T-helper 2 cell treated with Interferon-gamma antibody and Interleukin-4, amounts not matched to agents 5 μg/mL and 100 μg/mL, for 36 hours (primary cell): ENCODE results near the gene XKR7.
A peak's percentile ranks its signal among the peaks of the same experiment; 100 is the strongest.
"Not testable (repeated sequence)": the region's sequence is repeated elsewhere in the genome, so short reads cannot be mapped to it uniquely, and the experiment has no call there.

ENCODE experiments used
- DNase-seq: peaks from one replicate; pipeline ENCODE4 v3.0.0; 2021; ENCODE audit warnings: low spot score
- H3K27ac Mint-ChIP-seq: one replicate; pipeline ENCODE4 v1.8.0; 2021; ENCODE audit warnings: mild to moderate bottlenecking, mixed read lengths
- H3K27me3 Mint-ChIP-seq: one replicate; pipeline ENCODE4 v1.8.0; 2021; ENCODE audit warnings: low read depth, mixed read lengths
- H3K36me3 Mint-ChIP-seq: one replicate; pipeline ENCODE4 v1.8.0; 2021; ENCODE audit warnings: low read depth, mixed read lengths
- H3K4me1 Mint-ChIP-seq: one replicate; pipeline ENCODE4 v1.8.0; 2021; ENCODE audit warnings: low read depth, mixed read lengths
- H3K4me3 Mint-ChIP-seq: one replicate; pipeline ENCODE4 v1.8.0; 2022; ENCODE audit warnings: mild to moderate bottlenecking, moderate library complexity, mixed read lengths
- H3K9me3 Mint-ChIP-seq: one replicate; pipeline ENCODE4 v1.8.0; 2021; ENCODE audit warnings: mixed read lengths

Gene XKR7

GRCh38 chr20:31967830-31968249, at the start of gene XKR7:
Gene XKR7, plus strand, starts transcription at chr20:31968151. Its CDS starts 25 bp downstream, at chr20:31968176.
- Mint-ChIP-seq H3K36me3 (no peaks in the 10 kb centered on the region), H3K27me3 (peaks cover 23% of the 10 kb centered on the region), H3K9me3 (no peaks in the 10 kb centered on the region), H3K27ac (no peak within 1 kb of the TSS), H3K4me1 (peaks cover 2% of the 10 kb centered on the region), H3K4me3 (peak within 1 kb of the TSS; percentile 88)
- DNase-seq: peak; percentile 8

GRCh38 chr20:31918466-31919105, 49.4 kb upstream of the XKR7 start:
- H3K36me3 Mint-ChIP-seq: no peaks in the 10 kb centered on the region
- H3K27me3 Mint-ChIP-seq: peaks cover 14% of the 10 kb centered on the region
- DNase-seq: no peak
- H3K4me3 Mint-ChIP-seq: no peak overlapping the region
- H3K4me1 Mint-ChIP-seq: no peaks in the 10 kb centered on the region
- H3K9me3 Mint-ChIP-seq: no peaks in the 10 kb centered on the region
- H3K27ac Mint-ChIP-seq: no peak overlapping the region

GRCh38 chr20:31919410-31920155, 48.4 kb upstream of the XKR7 start:
- Mint-ChIP-seq H3K9me3 (no peaks in the 10 kb centered on the region), H3K27ac (no peak overlapping the region)

GRCh38 chr20:31920275-31920855, 47.6 kb upstream of the XKR7 start:
- no peaks in the 10 kb centered on the region for H3K4me1 Mint-ChIP-seq
- no peak overlapping the region for H3K27ac Mint-ChIP-seq
- H3K27me3 Mint-ChIP-seq: peaks cover 14% of the 10 kb centered on the region
- no peak overlapping the region for H3K4me3 Mint-ChIP-seq
- DNase-seq: no peak
- no peaks in the 10 kb centered on the region for H3K36me3 Mint-ChIP-seq
- H3K9me3 Mint-ChIP-seq: no peaks in the 10 kb centered on the region

More at GRCh38 chr20:31919410-31920155, 48.4 kb upstream of the XKR7 start:
- Mint-ChIP-seq H3K27me3 (peaks cover 14% of the 10 kb centered on the region), H3K4me1 (no peaks in the 10 kb centered on the region), H3K4me3 (no peak overlapping the region), H3K36me3 (no peaks in the 10 kb centered on the region)
- DNase-seq: no peak

GRCh38 chr20:31921480-31921879, 46.5 kb upstream of the XKR7 start:
- not testable (repeated sequence) for H3K36me3 Mint-ChIP-seq, H3K27ac Mint-ChIP-seq, H3K4me3 Mint-ChIP-seq, H3K9me3 Mint-ChIP-seq, H3K4me1 Mint-ChIP-seq, DNase-seq
- peaks cover 14% of the 10 kb centered on the region for H3K27me3 Mint-ChIP-seq

- H3K27ac Mint-ChIP-seq: no peak overlapping the region
- peaks cover 12% of the 10 kb centered on the region for H3K27me3 Mint-ChIP-seq
- no peaks in the 10 kb centered on the region for H3K4me1 Mint-ChIP-seq
- H3K36me3 Mint-ChIP-seq: no peaks in the 10 kb centered on the region
- DNase-seq: no peak
- H3K9me3 Mint-ChIP-seq: no peaks in the 10 kb centered on the region
- H3K4me3 Mint-ChIP-seq: no peak overlapping the region
Observed at GRCh38 chr20:31922181-31922580, 45.8 kb upstream of the XKR7 start.

GRCh38 chr20:31922588-31922987, 45.4 kb upstream of the XKR7 start:
- Mint-ChIP-seq H3K9me3 (no peaks in the 10 kb centered on the region), H3K27me3 (peaks cover 12% of the 10 kb centered on the region)

GRCh38 chr20:31923388-31924331, 44.3 kb upstream of the XKR7 start:
- Mint-ChIP-seq H3K27ac (no peak overlapping the region), H3K4me3 (no peak overlapping the region), H3K9me3 (no peaks in the 10 kb centered on the region), H3K27me3 (peaks cover 7% of the 10 kb centered on the region), H3K4me1 (no peaks in the 10 kb centered on the region), H3K36me3 (no peaks in the 10 kb centered on the region)
- DNase-seq: no peak

More at GRCh38 chr20:31922588-31922987, 45.4 kb upstream of the XKR7 start:
- H3K4me3 Mint-ChIP-seq: no peak overlapping the region
- H3K36me3 Mint-ChIP-seq: no peaks in the 10 kb centered on the region
- DNase-seq: no peak
- no peaks in the 10 kb centered on the region for H3K4me1 Mint-ChIP-seq
- no peak overlapping the region for H3K27ac Mint-ChIP-seq

- H3K27ac Mint-ChIP-seq: no peak overlapping the region
- no peaks in the 10 kb centered on the region for H3K9me3 Mint-ChIP-seq
- no peaks in the 10 kb centered on the region for H3K4me1 Mint-ChIP-seq
- H3K27me3 Mint-ChIP-seq: peaks cover 2% of the 10 kb centered on the region
- no peaks in the 10 kb centered on the region for H3K36me3 Mint-ChIP-seq
- no peak overlapping the region for H3K4me3 Mint-ChIP-seq
- DNase-seq: no peak
Observed at GRCh38 chr20:31924561-31924960, 43.4 kb upstream of the XKR7 start.

- no peak for DNase-seq
- H3K36me3 Mint-ChIP-seq: no peaks in the 10 kb centered on the region
- H3K4me3 Mint-ChIP-seq: no peak overlapping the region
- H3K27me3 Mint-ChIP-seq: peaks cover 3% of the 10 kb centered on the region
- H3K4me1 Mint-ChIP-seq: no peaks in the 10 kb centered on the region
- H3K27ac Mint-ChIP-seq: no peak overlapping the region
- H3K9me3 Mint-ChIP-seq: no peaks in the 10 kb centered on the region
Observed at GRCh38 chr20:31925631-31926030, 42.3 kb upstream of the XKR7 start.

GRCh38 chr20:31926493-31926892, 41.5 kb upstream of the XKR7 start:
- Mint-ChIP-seq H3K4me3 (no peak overlapping the region), H3K4me1 (no peaks in the 10 kb centered on the region), H3K9me3 (no peaks in the 10 kb centered on the region), H3K27me3 (peaks cover 6% of the 10 kb centered on the region), H3K27ac (no peak overlapping the region), H3K36me3 (no peaks in the 10 kb centered on the region)
- no peak for DNase-seq

- no peaks in the 10 kb centered on the region for H3K36me3 Mint-ChIP-seq
- no peak overlapping the region for H3K4me3 Mint-ChIP-seq
- peaks cover 9% of the 10 kb centered on the region for H3K27me3 Mint-ChIP-seq
- H3K4me1 Mint-ChIP-seq: no peaks in the 10 kb centered on the region
- H3K27ac Mint-ChIP-seq: no peak overlapping the region
- H3K9me3 Mint-ChIP-seq: no peaks in the 10 kb centered on the region
- no peak for DNase-seq
Observed at GRCh38 chr20:31927627-31928159, 40.3 kb upstream of the XKR7 start.

GRCh38 chr20:31929631-31930030, 38.3 kb upstream of the XKR7 start:
- not testable (repeated sequence) for H3K4me3 Mint-ChIP-seq, H3K36me3 Mint-ChIP-seq

More at GRCh38 chr20:31929631-31930030, 38.3 kb upstream of the XKR7 start:
- not testable (repeated sequence) for H3K27ac Mint-ChIP-seq, H3K9me3 Mint-ChIP-seq, H3K27me3 Mint-ChIP-seq, DNase-seq, H3K4me1 Mint-ChIP-seq
